ENCODE measurements around the gene RAG1. TPM values are rescaled to one million over a fixed set of nuclear protein-coding genes. Genes with fewer than 3 reads are reported as not detected.

RAG1 gene
- total and polyA plus RNA-seq, 2 of the 8 experiments (the other 6 are each of a cell fraction or from before 2014, with no cell fraction given), result 0.14 to 0.58 TPM

DNA sequence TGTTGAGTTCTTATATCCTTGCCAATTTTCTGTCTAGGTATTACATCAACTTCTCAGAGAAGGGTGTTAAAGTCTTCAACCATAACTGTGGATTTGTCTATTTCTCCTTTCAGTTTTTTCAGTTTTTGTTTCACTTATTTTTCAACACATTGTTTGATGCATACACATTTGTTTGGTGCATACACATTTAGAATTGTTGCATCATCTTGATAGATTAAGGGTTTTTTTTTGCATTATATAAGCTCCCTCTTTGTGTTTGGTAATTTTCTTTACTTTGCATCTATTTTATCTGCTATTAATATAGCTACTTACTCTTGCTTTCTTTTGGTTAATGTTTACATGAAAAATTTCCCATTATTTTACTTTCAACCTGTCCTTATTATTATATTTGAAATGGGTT lies 37.0 kb upstream of the RAG1 start (continued):
- TF ChIP-seq RNF2 (IDR thresholded peaks at IDR 0.05; ENCODE audit: borderline replicate concordance, low read depth, low read length, missing control alignments, poor library complexity, severe bottlenecking) (no peak), TCF12 (IDR thresholded peaks at IDR 0.05; ENCODE audit: low read depth, low read length) (no peak)
